Endothelial cell of umbilical vein (primary cell): ENCODE measurements around the gene THEMIS. TPM values are rescaled to one million over a fixed set of nuclear protein-coding genes. Genes with fewer than 3 reads are reported as not detected.

ENCODE experiments used
- BruUV-seq: library from RNA; stranded (reverse); fragments of 400-500 nt; replicated peaks from 2 replicates; lab custom pipeline; 2021; lab: Mats Ljungman, UMichigan
- CTCF ChIA-PET: fragments of 300-600, 350-600 bp; sonication (Branson Sonifier 250); formaldehyde crosslinking; loops from one replicate; lab custom pipeline; 2021; ENCODE audit warnings: antibody characterized with exemption, inconsistent platforms; lab: Charles Lee
- POLR2A ChIA-PET: fragments of 300-600, 350-600 bp; sonication (Branson Sonifier 250); formaldehyde crosslinking; loops from one replicate; lab custom pipeline; 2021; ENCODE audit warnings: antibody characterized with exemption, inconsistent platforms; lab: Charles Lee
- DNase-seq: peaks from one replicate; pipeline ENCODE4 v3.0.0-alpha.2; 2011; ENCODE audit warnings: low read depth, low spot score
- FAIRE-seq: peaks from 2 replicates; lab custom pipeline; 2011; peaks lifted over from hg19 to GRCh38; lab: Jason Lieb, UNC
- H2AFZ ChIP-seq: 2 replicates; pipeline ENCODE4 v1.6.0; 2012; ENCODE audit warnings: low read depth, low read length, control low read depth, inconsistent platforms
- H3K27ac ChIP-seq: 2 replicates; pipeline ENCODE4 v1.5.1; 2011; ENCODE audit warnings: low read depth, mild to moderate bottlenecking, control low read depth, low read length, moderate library complexity; ENCODE audit not compliant: insufficient read depth
- H3K27me3 ChIP-seq, 2 experiments: 2 replicates each; pipeline versions ENCODE4 v1.6.0 to v1.6.1; 2011; ENCODE audit warnings: low read length in 2 of 2, mixed read lengths in 1 of 2; ENCODE audit not compliant: control insufficient read depth in 2 of 2, insufficient read depth in 2 of 2
- H3K36me3 ChIP-seq, 2 experiments: 2 replicates in 1 of 2; 3 replicates in 1 of 2; pipeline ENCODE4 v1.5.1; 2011; ENCODE audit warnings: low read length in 2 of 2, mild to moderate bottlenecking in 1 of 2, moderate library complexity in 1 of 2; ENCODE audit not compliant: control insufficient read depth in 2 of 2, insufficient read depth in 2 of 2; ENCODE audit errors: extremely low read depth in 1 of 2
- H3K4me1 ChIP-seq: 3 replicates; pipeline ENCODE4 v1.5.1; 2011; ENCODE audit warnings: mild to moderate bottlenecking, low read length; ENCODE audit not compliant: control insufficient read depth, insufficient read depth; ENCODE audit errors: extremely low read depth
- H3K4me2 ChIP-seq: 2 replicates; pipeline ENCODE4 v1.6.1; 2011; ENCODE audit warnings: low read length, control low read depth, mixed read lengths; ENCODE audit not compliant: insufficient read depth
- H3K4me3 ChIP-seq, 3 experiments: fragments of 200-600 bp in 1 of 3; sonication (generic), shearing (Covaris generic) in 1 of 3; replicated peaks in 1 of 3; 2 replicates each; pipeline ENCODE4 v1.5.1; 2011 to 2016; ENCODE audit warnings: control low read depth in 3 of 3, low read length in 3 of 3, mild to moderate bottlenecking in 2 of 3, inconsistent platforms in 1 of 3, low read depth in 1 of 3, moderate library complexity in 1 of 3; ENCODE audit not compliant: insufficient read depth in 1 of 3
- H3K79me2 ChIP-seq: 2 replicates; pipeline ENCODE4 v1.6.0; 2012; ENCODE audit warnings: low read length, inconsistent platforms; ENCODE audit not compliant: control insufficient read depth, insufficient read depth
- H3K9ac ChIP-seq: replicated peaks from 2 replicates; pipeline ENCODE3; 2011; ENCODE audit warnings: low read length, control low read depth; ENCODE audit not compliant: insufficient read depth; ENCODE audit errors: extremely low read depth
- H3K9me1 ChIP-seq: replicated peaks from 3 replicates; pipeline ENCODE4 v1.6.0; 2011; ENCODE audit warnings: mild to moderate bottlenecking, low read length; ENCODE audit not compliant: control insufficient read depth, insufficient read depth; ENCODE audit errors: extremely low read depth
- H3K9me3 ChIP-seq: replicated peaks from 2 replicates; pipeline ENCODE4 v1.5.1; 2012; ENCODE audit warnings: low read length, inconsistent platforms; ENCODE audit not compliant: control insufficient read depth, insufficient read depth
- H4K20me1 ChIP-seq: replicated peaks from 2 replicates; pipeline ENCODE3; 2011; ENCODE audit warnings: mild to moderate bottlenecking, low read length; ENCODE audit not compliant: control insufficient read depth, insufficient read depth; ENCODE audit errors: extremely low read depth
- EZH2 ChIP-seq: IDR thresholded peaks from 2 replicates; pipeline ENCODE4 v1.6.1; 2012; ENCODE audit warnings: borderline replicate concordance, low read depth, mild to moderate bottlenecking, moderate library complexity, low read length, inconsistent platforms; ENCODE audit not compliant: severe bottlenecking
- FOS ChIP-seq: IDR thresholded peaks from 2 replicates; pipeline ENCODE4 v1.6.1; 2011; ENCODE audit warnings: mild to moderate bottlenecking, low read length, moderate library complexity, borderline replicate concordance; ENCODE audit not compliant: insufficient read depth
- POLR2AphosphoS5 ChIP-seq: IDR thresholded peaks from 2 replicates; pipeline ENCODE4 v1.6.1; 2012; ENCODE audit warnings: low read depth, mild to moderate bottlenecking, control low read depth, low read length, moderate library complexity; ENCODE audit not compliant: insufficient read depth
- dilution Hi-C: fragments of 300-500 bp; cut with MboI; formaldehyde crosslinking; loops from one replicate; pipeline ENCODE4 v1.15.0; 2019; ENCODE audit warnings: low sequenced_read_pairs; ENCODE audit not compliant: extremely low pct_ligation_motif_present
- intact Hi-C: fragments of 100-400 bp; cut with micrococcal nuclease; formaldehyde crosslinking; loops from one replicate; pipeline ENCODE4 v1.10.0; 2022
- polyA plus RNA-seq, 4 experiments: library from polyadenylated mRNA; depleted of rRNA in 3 of 4; stranded (reverse) in 3 of 4; unstranded in 1 of 4; fragments of >200 nt; gene quantifications; 2 replicates each; pipeline versions ENCODE4 v1.2.1 to v1.2.3, GENCODE V29; 2011 to 2012; ENCODE audit warnings: missing spikeins in 1 of 4
- total RNA-seq: library from RNA; stranded (reverse); gene quantifications from 2 replicates; pipeline ENCODE4 v1.2.3, GENCODE V29; 2021
- TF ChIP-seq, protein P1 (sequence below): IDR thresholded peaks from 2 replicates; pipeline ENCODE4 v1.6.1; 2011; ENCODE audit not compliant: insufficient read depth, insufficient read length

The THEMIS gene
- total and polyA plus RNA-seq, 2 donors (not counting 3 experiments of a cell fraction or from before 2014, with no cell fraction given) = not detected

DNA sequence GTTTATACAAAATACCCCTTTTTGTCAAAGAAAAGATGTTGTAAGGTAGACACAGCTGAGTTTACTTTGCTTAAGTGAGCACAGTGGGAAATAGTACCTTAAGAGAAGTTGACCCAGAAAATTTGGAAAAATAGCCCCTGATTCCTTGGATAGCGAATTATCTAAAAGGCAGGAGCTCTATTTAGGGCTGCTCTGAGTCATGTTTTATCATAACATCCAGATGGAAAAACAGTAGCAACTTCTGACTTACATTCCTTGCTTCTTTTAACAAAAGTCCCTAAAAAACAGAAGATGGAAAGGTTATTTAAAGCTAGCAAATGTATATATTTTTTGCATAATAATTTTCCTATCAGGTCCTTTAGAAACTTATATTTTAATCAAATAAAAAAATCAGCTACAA lies 59.0 kb downstream of the THEMIS start:
- intact Hi-C loops (no loop called here), dilution Hi-C loops (no loop called here)
- Histone ChIP-seq H3K4me2 (no peak overlapping the region), H3K9me3 (no peaks in the 10 kb centered on the region), H3K27me3 (peaks cover 0 to 5% of the 10 kb centered on the region in 2 experiments), H3K9ac (no peak overlapping the region), H3K4me3 (no peak overlapping the region), H3K27ac (no peak overlapping the region), H3K9me1 (no peaks in the 10 kb centered on the region), H2AFZ (no peak overlapping the region), H3K36me3 (no peaks in the 10 kb centered on the region), H4K20me1 (no peaks in the 10 kb centered on the region), H3K4me1 (no peaks in the 10 kb centered on the region), H3K79me2 (no peaks in the 10 kb centered on the region)
- FAIRE-seq = no peak
- no peak for DNase-seq
- TF ChIP-seq EZH2 = no peak
- no peak for TF ChIP-seq POLR2AphosphoS5
- TF ChIP-seq, protein P1, sequence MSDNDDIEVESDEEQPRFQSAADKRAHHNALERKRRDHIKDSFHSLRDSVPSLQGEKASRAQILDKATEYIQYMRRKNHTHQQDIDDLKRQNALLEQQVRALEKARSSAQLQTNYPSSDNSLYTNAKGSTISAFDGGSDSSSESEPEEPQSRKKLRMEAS = no peak
- no peak for TF ChIP-seq FOS
- CTCF ChIA-PET = interaction anchor here (0.7 to 2.6 kb wide), 4 partner anchors 8 to 14 kb away, joined by 3 to 11 read pairs (median 4); no protein-coding TSS in a partner anchor
- POLR2A ChIA-PET = no interaction called here
- BruUV-seq = no TSS peak

DNA sequence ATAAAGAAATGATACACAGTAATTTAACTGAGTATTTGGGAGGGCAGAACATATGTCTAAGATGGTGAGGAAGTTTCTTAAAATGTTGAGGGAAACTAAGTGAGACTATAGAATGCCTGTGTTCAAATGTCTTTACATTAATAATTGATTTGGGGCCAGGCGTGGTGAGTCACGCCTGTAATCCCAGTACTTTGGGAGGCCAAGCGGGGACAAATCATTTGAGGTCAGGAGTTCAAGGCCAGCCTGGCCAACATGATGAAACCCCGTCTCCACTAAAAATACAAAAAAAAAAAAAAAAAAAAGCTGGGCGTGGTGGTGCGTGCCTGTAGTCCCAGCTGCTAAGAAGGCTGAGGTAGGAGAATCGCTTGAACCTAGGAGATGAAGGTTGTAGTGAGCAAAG lies 66.7 kb downstream of the THEMIS start:
- Histone ChIP-seq H3K79me2 (no peaks in the 10 kb centered on the region), H3K9ac (no peak overlapping the region), H3K4me3 (no peak overlapping the region), H3K4me2 (no peak overlapping the region), H3K27ac (no peak overlapping the region), H4K20me1 (no peaks in the 10 kb centered on the region), H3K36me3 (no peaks in the 10 kb centered on the region), H3K4me1 (no peaks in the 10 kb centered on the region), H2AFZ (no peak overlapping the region), H3K27me3 (no peaks in the 10 kb centered on the region), H3K9me1 (no peaks in the 10 kb centered on the region), H3K9me3 (no peaks in the 10 kb centered on the region)
- TF ChIP-seq POLR2AphosphoS5 = no peak
- intact Hi-C loops = no loop called here
- ChIA-PET POLR2A (no interaction called here), CTCF (interaction anchor here (0.8 to 1.5 kb wide), 3 partner anchors 8 to 21 kb away, joined by 3 to 5 read pairs (median 4); no protein-coding TSS in a partner anchor)
- no peak for FAIRE-seq
- DNase-seq = no peak
- BruUV-seq = no TSS peak
- dilution Hi-C loops = no loop called here
